PC-3 (cell line): ENCODE measurements around the gene ZNF784. TPM values are rescaled to one million over a fixed set of nuclear protein-coding genes. Genes with fewer than 3 reads are reported as not detected.

Source experiments
- ATAC-seq: fragments of 200-7000 bp; cut with Tn5 transposase; 2 replicates; pipeline ENCODE4 v1.9.1; 2020; ENCODE audit warnings: mild to moderate bottlenecking, moderate library complexity
- BruUV-seq: library from RNA; stranded (reverse); fragments of 400-500 nt; replicated peaks from 2 replicates; lab custom pipeline; 2021; lab: Mats Ljungman, UMichigan
- CTCF ChIA-PET: fragments of 300-600 bp; sonication (Branson Sonifier 250); formaldehyde crosslinking; loops from one replicate; lab custom pipeline; 2022; ENCODE audit warnings: antibody characterized with exemption; lab: Charles Lee
- POLR2A ChIA-PET: fragments of 300-600 bp; sonication (Branson Sonifier 250); formaldehyde crosslinking; loops from one replicate; lab custom pipeline; 2022; ENCODE audit warnings: antibody characterized with exemption; ENCODE audit not compliant: unreplicated experiment; lab: Charles Lee
- DNase-seq: peaks from one replicate; pipeline ENCODE4 v3.0.0-alpha.2; 2015
- H2AFZ ChIP-seq: fragments of 300-600 bp; sonication (generic); 2 replicates; pipeline ENCODE4 v1.6.0; 2016; ENCODE audit warnings: antibody characterized with exemption, low read length
- H3F3A ChIP-seq: fragments of 300-600 bp; sonication (generic); one replicate; pipeline ENCODE4 v1.6.0; 2017; ENCODE audit warnings: antibody characterized with exemption, low read length, control low read depth, mild to moderate bottlenecking; ENCODE audit not compliant: unreplicated experiment
- H3K27ac ChIP-seq: fragments of 300-600 bp; sonication (generic); 2 replicates; pipeline ENCODE4 v1.5.1; 2016; ENCODE audit warnings: mild to moderate bottlenecking, low read length
- H3K27me3 ChIP-seq: fragments of 300-600 bp; sonication (generic); 2 replicates; pipeline ENCODE4 v1.6.1; 2016; ENCODE audit warnings: low read length, mixed read lengths
- H3K36me3 ChIP-seq: fragments of 300-600 bp; sonication (generic); 2 replicates; pipeline ENCODE4 v1.6.1; 2016; ENCODE audit warnings: low read depth, mixed run types, low read length, mixed read lengths
- H3K4me1 ChIP-seq: fragments of 300-600 bp; sonication (generic); 2 replicates; pipeline ENCODE4 v1.5.1; 2016; ENCODE audit warnings: low read length; ENCODE audit not compliant: insufficient read depth
- H3K4me2 ChIP-seq: fragments of 300-600 bp; sonication (generic); 2 replicates; pipeline ENCODE4 v1.6.0; 2016; ENCODE audit warnings: low read length
- H3K4me3 ChIP-seq: fragments of 300-600 bp; sonication (generic); 2 replicates; pipeline ENCODE4 v1.5.1; 2016; ENCODE audit warnings: mild to moderate bottlenecking, low read length, mixed read lengths
- H3K79me2 ChIP-seq: fragments of 300-600 bp; sonication (generic); 2 replicates; pipeline ENCODE4 v1.6.1; 2017; ENCODE audit warnings: low read length, mixed read lengths
- H3K9ac ChIP-seq: fragments of 300-600 bp; sonication (generic); 2 replicates; pipeline ENCODE4 v1.6.0; 2016; ENCODE audit warnings: mild to moderate bottlenecking, low read length
- H3K9me2 ChIP-seq: fragments of 300-600 bp; sonication (generic); replicated peaks from 2 replicates; pipeline ENCODE4 v1.6.1; 2016; ENCODE audit warnings: mixed run types, low read length, mixed read lengths
- H3K9me3 ChIP-seq: fragments of 300-600 bp; sonication (generic); 2 replicates; pipeline ENCODE4 v1.6.1; 2016; ENCODE audit warnings: low read length, mixed read lengths
- H4K20me1 ChIP-seq: fragments of 300-600 bp; sonication (generic); 2 replicates; pipeline ENCODE4 v1.6.1; 2016; ENCODE audit warnings: low read length, mixed read lengths
- EZH2 ChIP-seq: fragments of 300-600 bp; sonication (generic); IDR thresholded peaks from one replicate; pipeline ENCODE4 v1.6.1; 2017; ENCODE audit warnings: antibody characterized with exemption, mild to moderate bottlenecking, low read length; ENCODE audit not compliant: unreplicated experiment
- EZH2phosphoT487 ChIP-seq: fragments of 300-600 bp; sonication (generic); IDR thresholded peaks from 2 replicates; pipeline ENCODE4 v1.6.1; 2018; ENCODE audit warnings: mild to moderate bottlenecking, antibody characterized with exemption, low read length, borderline replicate concordance
- intact Hi-C: fragments of 100-400 bp; cut with micrococcal nuclease; formaldehyde crosslinking; loops from 2 replicates; pipeline ENCODE4 v1.9.0; 2023
- total RNA-seq: library from RNA; depleted of rRNA; stranded (reverse); fragments of >200 nt; gene quantifications from 2 replicates; pipeline ENCODE4 v1.2.3, GENCODE V29; 2014
- TF ChIP-seq, protein P1 (sequence below): fragments of 300-600 bp; sonication (generic); conservative IDR thresholded peaks from 2 replicates; pipeline ENCODE4 v1.5.1; 2017; ENCODE audit warnings: antibody characterized with exemption, low read depth, mild to moderate bottlenecking, low read length

The ZNF784 gene
- total RNA-seq, 1 experiment from 2014 or later: 9.0 TPM

DNA sequence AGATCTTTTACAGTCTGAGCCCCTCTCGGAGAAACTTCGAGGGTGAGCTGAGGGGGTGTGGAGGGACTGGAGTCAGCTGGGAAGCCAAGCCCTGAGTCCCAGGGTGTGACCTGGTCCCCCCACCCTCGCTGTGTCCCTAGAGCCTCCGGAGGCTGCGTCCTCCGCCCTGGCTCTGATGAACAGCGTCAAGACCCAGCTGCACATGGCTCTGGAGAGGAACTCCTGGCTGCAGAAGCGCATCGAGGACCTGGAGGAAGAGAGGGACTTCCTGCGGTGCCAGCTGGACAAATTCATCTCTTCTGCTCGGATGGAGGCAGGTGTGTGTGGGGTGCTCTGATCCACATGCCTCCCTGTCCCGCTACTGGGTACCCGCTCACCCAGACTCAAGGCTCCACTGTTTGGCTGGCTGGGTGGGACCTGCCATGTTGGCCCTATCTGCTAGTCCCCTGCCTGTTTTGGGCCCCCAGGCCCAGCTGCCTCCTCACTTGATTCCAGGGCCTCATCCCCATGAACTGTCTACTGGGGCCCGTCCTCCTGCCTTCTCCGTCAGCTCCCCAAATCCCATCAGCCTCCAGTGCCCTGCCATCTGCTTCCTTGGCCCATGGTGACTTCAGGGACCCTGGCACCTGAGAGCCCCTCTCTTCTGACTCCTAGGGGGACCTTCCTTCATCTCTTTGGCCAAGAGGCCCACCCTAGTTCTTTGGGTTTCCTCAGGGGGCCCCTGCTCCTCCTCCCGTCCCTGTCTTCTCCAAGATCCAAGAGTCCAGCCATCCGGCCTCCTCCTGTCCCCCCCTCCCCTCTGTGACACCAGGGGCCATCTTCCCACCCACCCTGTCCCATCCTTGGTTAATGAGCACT, 25.1 kb upstream of the ZNF784 start:
- peaks cover 26% of the 10 kb centered on the region for H3K4me1 ChIP-seq
- no peak for ATAC-seq
- no peaks in the 10 kb centered on the region for H3K9me2 ChIP-seq
- peaks cover 13% of the 10 kb centered on the region for H3K36me3 ChIP-seq
- H3K4me3 ChIP-seq: no peak overlapping the region
- ChIA-PET POLR2A (no interaction called here), CTCF (no interaction called here)
- peak overlapping the region; percentile 98; the same call in 1 of the 2 replicates for H3K4me2 ChIP-seq
- H3F3A ChIP-seq: peaks cover 5% of the 10 kb centered on the region
- intact Hi-C loops: no loop called here
- no peak overlapping the region for H2AFZ ChIP-seq
- H3K27ac ChIP-seq: no peak overlapping the region
- H3K9ac ChIP-seq: no peak overlapping the region
- no peak for TF ChIP-seq EZH2
- TF ChIP-seq EZH2phosphoT487: no peak
- TF ChIP-seq, protein P1, sequence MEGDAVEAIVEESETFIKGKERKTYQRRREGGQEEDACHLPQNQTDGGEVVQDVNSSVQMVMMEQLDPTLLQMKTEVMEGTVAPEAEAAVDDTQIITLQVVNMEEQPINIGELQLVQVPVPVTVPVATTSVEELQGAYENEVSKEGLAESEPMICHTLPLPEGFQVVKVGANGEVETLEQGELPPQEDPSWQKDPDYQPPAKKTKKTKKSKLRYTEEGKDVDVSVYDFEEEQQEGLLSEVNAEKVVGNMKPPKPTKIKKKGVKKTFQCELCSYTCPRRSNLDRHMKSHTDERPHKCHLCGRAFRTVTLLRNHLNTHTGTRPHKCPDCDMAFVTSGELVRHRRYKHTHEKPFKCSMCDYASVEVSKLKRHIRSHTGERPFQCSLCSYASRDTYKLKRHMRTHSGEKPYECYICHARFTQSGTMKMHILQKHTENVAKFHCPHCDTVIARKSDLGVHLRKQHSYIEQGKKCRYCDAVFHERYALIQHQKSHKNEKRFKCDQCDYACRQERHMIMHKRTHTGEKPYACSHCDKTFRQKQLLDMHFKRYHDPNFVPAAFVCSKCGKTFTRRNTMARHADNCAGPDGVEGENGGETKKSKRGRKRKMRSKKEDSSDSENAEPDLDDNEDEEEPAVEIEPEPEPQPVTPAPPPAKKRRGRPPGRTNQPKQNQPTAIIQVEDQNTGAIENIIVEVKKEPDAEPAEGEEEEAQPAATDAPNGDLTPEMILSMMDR: no peak
- H3K27me3 ChIP-seq: no peaks in the 10 kb centered on the region
- H3K79me2 ChIP-seq: peaks cover 25% of the 10 kb centered on the region
- H4K20me1 ChIP-seq: 0 out of 2 replicates have a peak, but pooled peaks cover 4% of the 10 kb centered on the region
- H3K9me3 ChIP-seq: no peaks in the 10 kb centered on the region
- no TSS peak for BruUV-seq
- DNase-seq: no peak

DNA sequence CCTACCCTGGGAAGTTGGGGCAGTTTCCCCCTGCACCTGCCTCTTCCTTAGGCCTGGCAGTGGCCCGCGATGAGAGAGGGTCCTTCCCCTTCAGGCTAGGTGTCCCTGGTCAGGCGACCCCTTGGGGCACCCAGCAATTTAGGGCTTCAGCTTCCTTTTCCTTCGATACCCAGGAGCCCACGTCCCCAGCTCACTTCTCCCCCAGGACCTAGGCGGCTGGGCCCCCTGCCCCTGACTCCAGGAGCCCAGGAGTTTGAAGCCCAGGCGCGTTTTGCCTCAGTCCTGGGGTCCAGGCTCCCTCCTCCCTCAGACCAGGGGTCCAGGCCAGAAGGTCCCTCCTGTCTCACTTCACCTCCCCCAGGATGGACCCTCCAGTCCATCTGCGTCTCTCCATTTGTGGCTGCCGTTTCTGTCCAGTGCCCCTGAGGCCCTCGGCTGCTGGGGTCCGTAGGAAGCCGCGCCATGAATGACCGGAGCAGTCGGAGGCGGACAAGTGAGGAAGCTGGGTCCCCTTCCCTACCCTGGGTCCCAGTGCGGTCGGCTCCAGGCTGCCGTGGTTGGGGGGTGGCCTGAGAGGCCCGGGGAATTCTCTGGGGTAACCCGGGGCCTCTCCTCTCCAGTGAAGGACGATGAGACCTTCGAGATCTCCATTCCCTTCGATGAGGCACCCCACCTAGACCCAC, 24.4 kb upstream of the ZNF784 start:
- peaks cover 28% of the 10 kb centered on the region for H3K4me1 ChIP-seq
- no peaks in the 10 kb centered on the region for H3K27me3 ChIP-seq
- peak overlapping the region; percentile 98 for H3K4me2 ChIP-seq
- H2AFZ ChIP-seq: peak overlapping the region; percentile 86
- 0 out of 2 replicates have a peak, but pooled peaks cover 4% of the 10 kb centered on the region for H4K20me1 ChIP-seq
- H3K9me3 ChIP-seq: no peaks in the 10 kb centered on the region
- CTCF ChIA-PET: no interaction called here
- H3K36me3 ChIP-seq: peaks cover 14% of the 10 kb centered on the region
- POLR2A ChIA-PET: no interaction called here
- TF ChIP-seq, protein P1: no peak
- TF ChIP-seq EZH2 (no peak), EZH2phosphoT487 (no peak)
- H3K79me2 ChIP-seq: peaks cover 32% of the 10 kb centered on the region
- BruUV-seq: no TSS peak
- peak; percentile 4; the same call in 1 of the 2 replicates for ATAC-seq
- intact Hi-C loops: no loop called here
- DNase-seq: no peak
- no peak overlapping the region for H3K27ac ChIP-seq
- H3K9me2 ChIP-seq: no peaks in the 10 kb centered on the region
- H3F3A ChIP-seq: peaks cover 5% of the 10 kb centered on the region
- H3K9ac ChIP-seq: peak overlapping the region; percentile 86
- H3K4me3 ChIP-seq: peak overlapping the region; percentile 95
